ENCODE data around the gene IRX4.

Gene IRX4

DNA sequence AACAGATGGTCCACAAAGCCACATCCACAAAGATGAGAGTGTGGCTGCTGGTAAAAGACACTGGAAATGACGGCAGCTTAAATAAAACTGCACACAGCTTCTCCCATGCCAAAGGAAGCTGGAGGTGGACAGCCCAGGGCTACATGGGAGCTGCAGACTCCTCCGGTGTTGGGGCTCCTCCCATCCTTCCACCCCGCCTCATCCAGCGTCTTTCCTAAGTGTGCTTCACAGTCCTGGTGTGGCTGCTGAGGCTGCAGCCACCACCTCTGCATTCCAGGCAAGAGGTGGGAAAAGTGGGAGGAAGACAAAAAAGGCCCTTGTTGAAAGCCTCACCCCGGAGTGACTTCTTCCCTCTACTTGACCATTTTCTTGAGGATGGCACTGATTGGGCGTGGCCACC lies 37.0 kb upstream of the IRX4 start:
- no peak overlapping the region for H3K27ac Mint-ChIP-seq (ENCODE audit: low read depth)
- H3K4me1 Mint-ChIP-seq = no peaks in the 10 kb centered on the region
- H3K9me3 Mint-ChIP-seq = no peaks in the 10 kb centered on the region
- no peak for DNase-seq (ENCODE audit: low spot score in 2 of 2)
- H3K4me3 Mint-ChIP-seq = no peak overlapping the region
- H3K36me3 Mint-ChIP-seq (ENCODE audit: insufficient read depth) = no peaks in the 10 kb centered on the region
- no peak for ATAC-seq (replicated peaks; ENCODE audit: extremely low read depth, poor library complexity, severe bottlenecking)
- peaks cover 12% of the 10 kb centered on the region for H3K27me3 Mint-ChIP-seq

DNA sequence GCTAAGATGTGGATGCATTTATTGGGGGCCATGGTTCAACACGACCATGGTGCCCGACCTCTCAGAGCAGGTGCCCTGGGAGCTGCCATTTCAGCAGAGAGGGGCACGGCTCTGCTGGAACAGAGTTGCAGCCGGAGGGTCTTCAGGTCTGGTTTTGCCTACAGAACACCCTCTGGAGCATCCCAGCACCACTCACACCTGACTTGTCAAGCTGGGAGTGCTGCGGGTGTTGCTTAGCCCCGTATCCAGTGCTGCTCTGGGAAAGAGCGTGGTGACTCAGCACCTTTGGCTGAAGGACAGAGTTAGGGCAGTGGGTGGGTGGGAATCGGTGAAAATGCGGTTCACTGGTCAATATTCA lies 36.5 kb upstream of the IRX4 start:
- Mint-ChIP-seq H3K36me3 (ENCODE audit: insufficient read depth) (no peaks in the 10 kb centered on the region), H3K4me3 (no peak overlapping the region), H3K4me1 (no peaks in the 10 kb centered on the region), H3K27ac (ENCODE audit: low read depth) (no peak overlapping the region), H3K27me3 (peaks cover 12% of the 10 kb centered on the region), H3K9me3 (no peaks in the 10 kb centered on the region)
- no peak for ATAC-seq (replicated peaks; ENCODE audit: extremely low read depth, poor library complexity, severe bottlenecking)
- no peak for DNase-seq (ENCODE audit: low spot score in 2 of 2)

DNA sequence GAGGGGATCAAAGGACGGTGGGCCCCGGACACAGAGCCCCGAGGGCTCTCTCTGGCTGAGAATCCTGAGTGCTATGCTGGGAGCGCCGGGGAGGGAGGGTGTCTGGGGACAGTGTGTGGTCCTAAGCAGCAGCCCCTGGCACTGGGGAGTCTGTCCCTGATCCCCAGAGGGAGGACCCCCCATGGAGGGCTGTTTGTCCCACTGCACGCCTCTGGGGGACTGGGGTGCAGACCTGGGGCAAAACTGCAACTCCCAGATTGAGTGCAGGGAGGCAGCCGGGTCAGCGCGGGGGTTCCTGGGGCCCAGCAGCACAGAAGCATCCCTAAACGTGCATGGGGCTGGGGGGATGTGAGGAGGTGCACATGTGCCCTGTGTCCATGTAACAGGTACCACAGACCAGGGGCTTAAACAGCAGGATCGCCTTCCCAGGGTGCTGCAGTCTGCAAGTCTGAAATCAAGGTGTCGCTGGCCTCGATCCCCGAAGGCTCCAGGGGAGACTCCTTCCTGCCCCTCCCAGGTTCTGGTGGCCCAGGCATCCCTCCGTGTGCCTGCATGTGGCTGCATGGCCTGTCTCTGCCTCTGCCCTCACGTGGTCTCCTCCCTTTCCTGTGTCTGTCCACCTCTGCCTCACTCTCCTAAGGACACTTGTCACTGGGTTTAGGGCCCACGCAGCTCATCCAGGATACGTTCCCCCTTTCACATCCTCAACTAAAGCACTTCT lies 35.9 kb upstream of the IRX4 start:
- Mint-ChIP-seq H3K4me3 (no peak overlapping the region), H3K36me3 (ENCODE audit: insufficient read depth) (no peaks in the 10 kb centered on the region), H3K9me3 (no peaks in the 10 kb centered on the region), H3K27ac (ENCODE audit: low read depth) (no peak overlapping the region), H3K4me1 (no peaks in the 10 kb centered on the region), H3K27me3 (peaks cover 15% of the 10 kb centered on the region)
- DNase-seq (ENCODE audit: low spot score in 2 of 2) (no peak), ATAC-seq (replicated peaks; ENCODE audit: extremely low read depth, poor library complexity, severe bottlenecking) (no peak)

DNA sequence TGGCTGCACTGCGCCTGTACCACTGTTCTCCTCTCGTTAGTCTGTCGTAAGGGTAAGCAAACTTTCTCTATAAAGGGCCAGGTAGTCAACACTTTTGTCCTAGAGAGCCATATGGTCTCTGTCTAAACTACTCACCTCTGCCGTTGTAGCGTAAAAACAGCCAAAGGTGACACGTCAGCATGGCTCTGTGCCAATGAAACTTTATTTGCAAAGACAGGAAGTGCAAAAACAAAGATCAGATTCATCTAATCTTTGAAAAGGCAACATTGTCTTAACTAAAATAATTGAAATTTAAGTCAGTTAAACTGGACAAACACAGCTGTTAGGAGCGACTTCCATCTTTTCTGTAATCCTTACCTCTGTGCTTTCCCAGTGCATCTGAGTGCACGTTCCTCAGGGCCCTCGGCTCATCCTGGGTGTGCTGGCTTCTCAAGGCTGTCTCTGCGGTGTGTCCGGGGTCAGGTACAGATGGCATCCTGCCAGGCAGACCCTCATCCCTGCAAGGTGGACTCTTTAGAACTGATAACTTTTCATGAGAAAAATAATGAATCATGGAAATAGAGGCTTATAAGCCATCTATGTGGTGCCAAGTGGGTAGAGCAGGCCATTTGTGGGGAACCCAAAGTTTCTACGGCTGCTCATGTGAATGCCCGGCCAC lies 35.2 kb upstream of the IRX4 start:
- Mint-ChIP-seq H3K4me1 (no peaks in the 10 kb centered on the region), H3K9me3 (no peaks in the 10 kb centered on the region), H3K27me3 (peaks cover 22% of the 10 kb centered on the region), H3K36me3 (ENCODE audit: insufficient read depth) (peaks cover 2% of the 10 kb centered on the region), H3K27ac (ENCODE audit: low read depth) (no peak overlapping the region), H3K4me3 (no peak overlapping the region)
- no peak for ATAC-seq (replicated peaks; ENCODE audit: extremely low read depth, poor library complexity, severe bottlenecking)
- no peak for DNase-seq (ENCODE audit: low spot score in 2 of 2)

DNA sequence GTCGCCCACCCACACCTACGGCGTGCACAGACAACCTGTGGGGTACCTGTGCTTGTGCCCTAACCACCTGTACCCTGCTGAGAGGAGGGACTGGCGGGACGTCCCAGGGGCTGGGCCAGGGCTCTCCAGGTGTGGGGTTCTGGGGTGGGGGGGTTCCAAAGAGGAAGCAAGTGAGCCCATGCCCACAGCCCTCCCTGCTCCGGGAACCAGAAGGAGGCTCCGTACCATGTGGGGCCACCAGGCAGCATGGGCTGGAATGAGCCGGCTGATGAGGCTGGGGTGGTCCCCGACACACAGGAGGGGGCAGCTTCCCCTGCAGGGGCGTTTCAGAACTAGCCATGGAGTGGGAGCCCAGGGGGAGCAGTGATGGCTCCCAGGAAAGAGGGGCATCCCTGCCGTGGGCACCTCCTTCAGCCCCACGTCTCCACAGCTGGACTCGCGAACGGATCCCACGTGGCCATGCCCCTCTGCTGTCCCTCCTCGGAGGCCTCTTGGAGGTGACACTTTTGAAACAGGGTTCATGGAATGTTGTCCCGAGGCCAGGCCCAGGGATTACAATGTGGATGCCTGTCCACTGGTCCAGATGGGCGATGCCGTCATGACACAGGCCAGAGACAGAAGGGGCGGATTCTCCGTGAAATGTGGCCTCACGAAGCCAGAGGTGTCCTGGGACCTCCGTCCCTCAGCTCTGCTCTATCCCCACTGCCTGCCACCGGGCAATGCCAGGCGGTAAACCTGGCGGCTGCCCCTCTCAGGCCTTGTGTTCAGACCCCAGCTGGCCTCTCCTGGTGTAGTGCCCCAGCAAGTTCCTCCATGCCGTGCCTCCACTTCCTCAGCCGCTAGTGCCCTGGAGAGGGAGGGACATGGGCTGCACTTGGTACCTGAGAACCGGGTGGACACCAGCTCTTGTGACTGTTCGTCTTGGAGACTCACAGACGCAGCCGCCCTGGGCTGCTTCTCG lies 33.6 kb upstream of the IRX4 start:
- peaks cover 23% of the 10 kb centered on the region for H3K27me3 Mint-ChIP-seq
- DNase-seq (ENCODE audit: low spot score in 2 of 2) (no peak), ATAC-seq (replicated peaks; ENCODE audit: extremely low read depth, poor library complexity, severe bottlenecking) (no peak)
- H3K36me3 Mint-ChIP-seq (ENCODE audit: insufficient read depth) = peaks cover 2% of the 10 kb centered on the region
- no peak overlapping the region for H3K4me3 Mint-ChIP-seq
- no peak overlapping the region for H3K27ac Mint-ChIP-seq (ENCODE audit: low read depth)
- H3K9me3 Mint-ChIP-seq = no peaks in the 10 kb centered on the region
- no peaks in the 10 kb centered on the region for H3K4me1 Mint-ChIP-seq

DNA sequence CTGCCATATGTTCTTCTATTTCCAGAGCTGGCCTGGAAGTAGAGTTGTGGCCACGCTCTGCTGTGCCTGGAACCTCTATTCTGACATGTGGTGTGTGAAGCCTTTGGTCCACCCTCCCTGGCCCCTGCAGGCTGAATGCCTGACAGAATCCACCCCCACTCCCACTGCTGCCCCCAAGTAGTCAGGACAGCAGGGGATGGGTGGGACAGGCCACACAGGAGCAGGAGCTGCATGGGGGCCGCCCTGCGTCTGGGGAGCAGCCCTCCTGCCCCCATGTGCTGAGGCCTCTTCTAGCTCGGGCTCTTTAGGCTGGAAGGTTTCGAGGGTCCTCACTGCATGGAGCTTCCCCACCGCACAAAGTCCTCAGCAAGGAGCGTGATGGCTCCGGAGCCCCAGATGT lies 32.6 kb upstream of the IRX4 start:
- no peak for DNase-seq (ENCODE audit: low spot score in 2 of 2)
- H3K27ac Mint-ChIP-seq (ENCODE audit: low read depth) = no peak overlapping the region
- peaks cover 20% of the 10 kb centered on the region for H3K27me3 Mint-ChIP-seq

DNA sequence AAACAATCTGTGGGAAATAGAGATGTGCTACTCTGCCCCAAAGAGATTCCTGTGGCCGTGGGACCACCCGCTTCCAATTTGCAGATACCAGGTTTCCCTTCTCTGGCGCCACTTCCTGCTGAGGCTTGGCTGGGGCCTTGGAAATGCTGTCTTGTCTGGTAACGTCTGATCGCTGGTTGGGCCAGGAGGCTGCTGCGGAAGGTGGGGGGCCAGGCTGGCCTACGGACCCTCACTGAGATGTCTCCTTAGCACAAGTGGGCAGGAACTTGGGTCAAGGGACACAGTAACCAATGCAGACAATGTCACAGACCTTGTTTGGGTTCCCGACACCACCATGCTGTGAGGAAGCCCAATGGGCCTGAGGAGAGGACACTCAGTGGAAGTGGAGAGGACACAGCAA lies 31.7 kb upstream of the IRX4 start:
- Mint-ChIP-seq H3K9me3 (no peaks in the 10 kb centered on the region), H3K4me3 (no peak overlapping the region), H3K27me3 (peaks cover 27% of the 10 kb centered on the region), H3K4me1 (no peaks in the 10 kb centered on the region), H3K27ac (ENCODE audit: low read depth) (no peak overlapping the region), H3K36me3 (ENCODE audit: insufficient read depth) (peaks cover 2% of the 10 kb centered on the region)
- ATAC-seq (replicated peaks; ENCODE audit: extremely low read depth, poor library complexity, severe bottlenecking) = no peak
- DNase-seq (ENCODE audit: low spot score in 2 of 2) = no peak

More for the DNA sequence above, 32.6 kb upstream of the IRX4 start:
- Mint-ChIP-seq H3K36me3 (ENCODE audit: insufficient read depth) (peaks cover 2% of the 10 kb centered on the region), H3K4me3 (no peak overlapping the region), H3K9me3 (no peaks in the 10 kb centered on the region), H3K4me1 (no peaks in the 10 kb centered on the region)
- no peak for ATAC-seq (replicated peaks; ENCODE audit: extremely low read depth, poor library complexity, severe bottlenecking)

DNA sequence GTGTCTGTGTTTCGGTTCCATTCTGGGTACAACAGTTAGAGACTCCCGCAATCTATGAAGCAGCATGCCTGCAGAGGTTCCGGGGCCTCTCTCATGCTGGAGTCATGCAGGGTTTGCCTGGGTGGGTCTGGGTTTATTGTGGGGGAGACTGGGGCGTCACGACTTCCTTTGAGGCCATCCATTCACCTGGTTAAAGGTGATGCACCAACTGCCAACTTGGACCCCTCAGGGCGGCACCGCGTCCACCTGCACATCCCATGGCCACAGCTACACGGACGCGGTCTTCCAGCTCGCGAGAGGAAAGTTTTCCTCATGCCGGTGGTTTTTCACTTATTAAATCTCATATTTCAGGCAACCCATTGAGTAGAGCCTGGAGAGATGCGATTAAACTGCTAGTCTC lies 30.9 kb upstream of the IRX4 start:
- H3K27ac Mint-ChIP-seq (ENCODE audit: low read depth) = no peak overlapping the region
- no peaks in the 10 kb centered on the region for H3K4me1 Mint-ChIP-seq
- peaks cover 32% of the 10 kb centered on the region for H3K27me3 Mint-ChIP-seq
- DNase-seq (ENCODE audit: low spot score in 2 of 2) = no peak
- H3K9me3 Mint-ChIP-seq = no peaks in the 10 kb centered on the region
- no peak overlapping the region for H3K4me3 Mint-ChIP-seq
- peaks cover 2% of the 10 kb centered on the region for H3K36me3 Mint-ChIP-seq (ENCODE audit: insufficient read depth)
- no peak for ATAC-seq (replicated peaks; ENCODE audit: extremely low read depth, poor library complexity, severe bottlenecking)

DNA sequence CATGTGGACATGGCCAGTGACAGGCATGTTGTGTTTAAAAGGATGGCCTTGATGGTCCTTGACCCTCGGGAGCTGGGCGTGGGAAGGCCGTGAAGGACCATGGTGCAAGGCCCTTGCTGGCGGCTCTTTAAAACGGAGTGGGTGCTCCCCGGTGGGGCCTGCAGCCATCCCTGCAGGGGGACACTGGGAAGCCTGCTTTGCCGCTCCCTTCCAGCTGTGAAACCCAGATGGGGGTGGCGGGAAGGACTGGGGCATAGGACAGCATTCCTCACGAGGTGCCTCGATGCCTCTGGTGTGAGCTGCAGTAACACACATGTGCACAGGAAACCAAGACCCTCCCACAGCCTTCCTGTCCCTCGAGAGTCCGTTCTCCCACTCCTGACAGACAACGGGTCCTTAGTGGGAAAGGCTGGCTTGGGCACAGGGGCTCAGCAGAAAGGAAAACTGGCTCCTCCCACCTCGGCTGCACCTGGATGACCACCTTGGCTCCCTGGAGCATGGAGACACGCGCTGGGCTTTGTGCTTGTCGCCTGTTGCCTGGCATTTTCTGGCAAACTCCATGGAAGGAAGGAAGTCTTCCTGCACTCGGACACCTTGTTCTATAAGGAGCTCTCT lies 30.3 kb upstream of the IRX4 start:
- H3K36me3 Mint-ChIP-seq (ENCODE audit: insufficient read depth) = peaks cover 2% of the 10 kb centered on the region
- H3K27ac Mint-ChIP-seq (ENCODE audit: low read depth) = no peak overlapping the region
- no peaks in the 10 kb centered on the region for H3K4me1 Mint-ChIP-seq
- H3K4me3 Mint-ChIP-seq = no peak overlapping the region
- no peak for DNase-seq (ENCODE audit: low spot score in 2 of 2)
- no peak for ATAC-seq (replicated peaks; ENCODE audit: extremely low read depth, poor library complexity, severe bottlenecking)
- H3K27me3 Mint-ChIP-seq = peaks cover 34% of the 10 kb centered on the region
- H3K9me3 Mint-ChIP-seq = no peaks in the 10 kb centered on the region

DNA sequence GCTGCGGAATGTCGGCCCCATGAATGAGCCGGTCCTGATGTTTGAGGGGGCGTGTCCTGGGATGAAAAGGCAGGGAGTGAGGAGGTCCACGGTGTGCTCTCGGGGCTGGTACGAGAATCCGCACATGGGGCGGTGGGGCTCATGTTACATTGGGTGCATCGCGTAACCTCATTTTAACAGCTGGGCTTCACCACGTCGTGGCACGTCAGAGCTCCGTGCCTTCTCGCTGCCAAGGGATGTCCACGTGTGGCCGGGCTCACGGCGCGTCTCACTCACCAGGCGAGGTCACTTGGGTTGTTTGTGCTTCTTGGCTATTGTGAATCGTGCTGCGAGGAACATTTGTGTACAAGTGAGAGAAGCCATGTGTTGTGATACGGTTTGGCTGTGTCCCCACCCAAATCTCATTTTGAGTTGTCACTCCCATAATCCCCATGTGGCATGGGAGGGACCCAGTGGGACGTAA lies 29.1 kb upstream of the IRX4 start:
- H3K9me3 Mint-ChIP-seq = no peaks in the 10 kb centered on the region
- H3K36me3 Mint-ChIP-seq (ENCODE audit: insufficient read depth) = peaks cover 2% of the 10 kb centered on the region
- DNase-seq (ENCODE audit: low spot score in 2 of 2) = no peak
- H3K27me3 Mint-ChIP-seq = peaks cover 46% of the 10 kb centered on the region
- ATAC-seq (replicated peaks; ENCODE audit: extremely low read depth, poor library complexity, severe bottlenecking) = no peak
- H3K4me3 Mint-ChIP-seq = no peak overlapping the region
- no peak overlapping the region for H3K27ac Mint-ChIP-seq (ENCODE audit: low read depth)
- H3K4me1 Mint-ChIP-seq = no peaks in the 10 kb centered on the region

DNA sequence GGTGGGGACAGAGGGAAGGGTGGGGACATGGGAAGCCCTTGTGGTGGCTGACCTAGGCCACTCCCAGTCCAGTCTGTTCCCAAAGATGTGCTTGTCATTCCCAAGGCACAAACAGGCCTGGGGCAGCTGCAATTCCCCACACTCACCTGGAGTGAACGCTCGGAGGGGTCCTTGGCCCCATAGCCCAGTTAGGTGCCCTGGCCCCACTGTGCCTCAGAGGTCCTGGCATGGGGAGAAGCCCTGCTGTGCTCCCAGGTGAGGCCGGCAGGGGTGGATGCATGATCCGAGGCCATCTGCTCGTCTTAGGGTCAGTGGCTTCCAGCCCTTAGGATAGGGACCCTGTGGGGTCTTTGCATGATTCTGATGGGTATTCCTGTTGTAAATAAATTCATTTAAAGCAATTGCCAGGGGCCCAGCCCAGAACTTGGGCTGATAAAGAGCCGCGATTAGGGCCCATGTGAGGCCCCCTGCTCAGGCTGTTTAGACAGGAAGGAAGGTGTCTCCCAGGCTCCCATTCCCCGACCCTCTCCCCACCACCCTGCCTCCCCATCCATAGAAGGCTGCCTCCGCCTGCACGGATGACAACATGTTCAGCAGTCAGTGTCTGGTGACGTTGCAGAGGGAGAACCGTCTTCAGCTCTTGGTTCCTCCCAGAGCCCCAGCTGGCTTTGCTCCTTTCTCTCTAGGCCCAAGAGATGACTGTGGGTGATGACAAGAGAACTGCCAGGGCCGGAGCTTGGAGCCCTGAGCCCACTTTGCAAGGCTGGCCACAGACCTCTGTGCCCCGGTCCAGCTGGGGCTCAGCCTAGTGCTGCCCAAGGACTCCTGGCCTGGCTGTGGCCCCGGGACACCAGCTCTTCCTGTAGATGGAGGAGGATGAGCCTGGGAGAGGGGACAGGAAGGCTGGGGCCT lies 28.4 kb upstream of the IRX4 start:
- H3K36me3 Mint-ChIP-seq (ENCODE audit: insufficient read depth) = peaks cover 2% of the 10 kb centered on the region
- no peaks in the 10 kb centered on the region for H3K4me1 Mint-ChIP-seq
- H3K27ac Mint-ChIP-seq (ENCODE audit: low read depth) = no peak overlapping the region
- DNase-seq (ENCODE audit: low spot score in 2 of 2) = no peak
- H3K9me3 Mint-ChIP-seq = no peaks in the 10 kb centered on the region
- no peak for ATAC-seq (replicated peaks; ENCODE audit: extremely low read depth, poor library complexity, severe bottlenecking)
- H3K4me3 Mint-ChIP-seq = no peak overlapping the region
- H3K27me3 Mint-ChIP-seq = peaks cover 53% of the 10 kb centered on the region

Data from central memory CD8-positive, alpha-beta T cell (primary cell).